GM23248 (cell line): Measurements from ENCODE around the gene STK24.

Experiments used
- EZH2 ChIP-seq: fragments of 200-600 bp; sonication (generic); IDR thresholded peaks from 2 replicates; pipeline ENCODE4 v1.6.1; 2018; ENCODE audit warnings: antibody characterized with exemption, mild to moderate bottlenecking; ENCODE audit not compliant: insufficient read depth, poor library complexity, severe bottlenecking
- EZH2phosphoT487 ChIP-seq: fragments of 200-600 bp; sonication (generic); IDR thresholded peaks from 2 replicates; pipeline ENCODE4 v1.6.1; 2018; ENCODE audit warnings: antibody characterized with exemption, moderate library complexity, mild to moderate bottlenecking, low read depth; ENCODE audit not compliant: insufficient read depth

DNA sequence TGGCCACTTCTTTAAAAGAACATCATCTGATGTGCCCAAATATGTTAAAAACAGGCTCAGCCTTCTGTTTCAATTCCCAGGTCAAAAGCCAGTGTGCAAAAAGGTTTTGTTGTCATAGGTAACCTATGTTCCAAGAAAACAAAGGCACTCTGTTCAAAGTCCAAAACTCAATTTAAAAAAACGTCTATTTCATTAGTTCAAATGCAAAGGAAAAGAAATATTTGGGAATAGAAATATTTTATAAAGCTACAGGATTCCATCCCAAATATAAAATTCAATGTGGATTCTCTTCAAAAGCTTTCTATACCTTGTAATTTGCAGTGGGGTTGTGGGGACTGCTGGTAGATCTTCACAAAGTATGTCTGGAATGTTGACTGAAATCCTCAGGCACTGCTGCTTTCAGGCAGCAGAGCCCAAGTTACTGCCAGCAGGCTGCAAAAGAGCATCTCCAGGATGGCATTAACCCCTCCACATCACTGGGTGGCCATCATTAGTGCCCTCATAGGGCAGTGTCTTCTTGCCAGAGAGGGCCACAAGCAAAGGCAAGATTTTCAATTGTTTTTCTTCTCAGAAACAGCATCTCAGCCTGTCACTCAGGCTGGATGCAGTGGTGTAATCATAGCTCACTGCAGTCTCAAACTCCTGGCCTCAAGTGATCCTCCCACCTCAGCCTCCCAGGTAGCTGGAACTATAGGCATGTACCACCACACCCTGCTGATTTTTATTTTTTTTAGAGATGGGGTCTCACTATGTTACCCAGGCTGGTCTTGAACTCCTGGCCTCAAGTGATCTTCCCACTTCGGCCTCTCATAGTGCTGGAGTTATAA, 22.8 kb upstream of the STK24 start:
- TF ChIP-seq EZH2 = no peak
- no peak for TF ChIP-seq EZH2phosphoT487
